ENCODE results near the gene KIF18B.

GRCh38 chr17:44919411-44919810 is 28.2 kb downstream of the KIF18B start:
- no peak for TF ChIP-seq CTCF (IDR thresholded peaks at IDR 0.05)
- TF ChIP-seq POLR2A (IDR thresholded peaks at IDR 0.05) = no peak
- TF ChIP-seq POLR2AphosphoS5 (IDR thresholded peaks at IDR 0.05) = no peak

All from sigmoid colon (tissue), 4 donors.